Thoracic aorta (tissue), 2 donors: Measurements from ENCODE around the gene RBM6. TPM values are rescaled to one million over a fixed set of nuclear protein-coding genes. Genes with fewer than 3 reads are reported as not detected.
"Not testable (repeated sequence)": the region's sequence is repeated elsewhere in the genome, so short reads cannot be mapped to it uniquely, and the experiment has no call there.

ENCODE experiments used
- ATAC-seq: fragments of 150-250 bp; one replicate; pipeline ENCODE4 v1.8.0; 2017; ENCODE audit warnings: low read depth; ENCODE audit not compliant: insufficient number of reproducible peaks, low FRiP score
- DNase-seq: peaks from one replicate; pipeline ENCODE4 v3.0.0-alpha.2; 2020; ENCODE audit warnings: low spot score
- H3K27ac ChIP-seq, 2 donors: fragments of 200-600 bp; sonication (generic); 1 replicate in 1 of 2; 2 replicates in 1 of 2; pipeline ENCODE4 v1.5.1; 2016; ENCODE audit warnings: mild to moderate bottlenecking in 2 of 2, moderate library complexity in 2 of 2
- H3K27me3 ChIP-seq: fragments of 200-600 bp; sonication (generic); replicated peaks from 2 replicates; pipeline ENCODE4 v1.6.0; 2016; ENCODE audit warnings: mild to moderate bottlenecking; ENCODE audit not compliant: insufficient read depth
- H3K36me3 ChIP-seq: fragments of 200-600 bp; sonication (generic); one replicate; pipeline ENCODE4 v1.5.1; 2016
- H3K4me1 ChIP-seq, 2 donors: fragments of 200-600 bp; sonication (generic); 1 replicate in 1 of 2; 2 replicates in 1 of 2; pipeline versions ENCODE4 v1.5.1 to v1.6.0; 2016; ENCODE audit warnings: low read depth in 2 of 2, mild to moderate bottlenecking in 1 of 2; ENCODE audit not compliant: control insufficient read depth in 1 of 2
- H3K4me3 ChIP-seq: fragments of 200-600 bp; sonication (generic); 2 replicates; pipeline ENCODE4 v1.5.1; 2016; ENCODE audit warnings: mild to moderate bottlenecking
- H3K9me3 ChIP-seq: fragments of 200-600 bp; sonication (generic); 2 replicates; pipeline ENCODE4 v1.5.1; 2016
- CTCF ChIP-seq: fragments of 200-600 bp; sonication (generic); IDR thresholded peaks from one replicate; pipeline ENCODE4 v1.5.1; 2019; ENCODE audit warnings: antibody characterized with exemption
- total RNA-seq, 2 donors: library from RNA; depleted of rRNA; stranded (reverse); fragments of >200 nt; gene quantifications; one replicate each; pipeline versions ENCODE4 v1.1.0 to v1.2.3, GENCODE V29; 2016

Gene RBM6
- total RNA-seq, 2 donors from 2014 or later = 99.6 to 181 TPM

DNA sequence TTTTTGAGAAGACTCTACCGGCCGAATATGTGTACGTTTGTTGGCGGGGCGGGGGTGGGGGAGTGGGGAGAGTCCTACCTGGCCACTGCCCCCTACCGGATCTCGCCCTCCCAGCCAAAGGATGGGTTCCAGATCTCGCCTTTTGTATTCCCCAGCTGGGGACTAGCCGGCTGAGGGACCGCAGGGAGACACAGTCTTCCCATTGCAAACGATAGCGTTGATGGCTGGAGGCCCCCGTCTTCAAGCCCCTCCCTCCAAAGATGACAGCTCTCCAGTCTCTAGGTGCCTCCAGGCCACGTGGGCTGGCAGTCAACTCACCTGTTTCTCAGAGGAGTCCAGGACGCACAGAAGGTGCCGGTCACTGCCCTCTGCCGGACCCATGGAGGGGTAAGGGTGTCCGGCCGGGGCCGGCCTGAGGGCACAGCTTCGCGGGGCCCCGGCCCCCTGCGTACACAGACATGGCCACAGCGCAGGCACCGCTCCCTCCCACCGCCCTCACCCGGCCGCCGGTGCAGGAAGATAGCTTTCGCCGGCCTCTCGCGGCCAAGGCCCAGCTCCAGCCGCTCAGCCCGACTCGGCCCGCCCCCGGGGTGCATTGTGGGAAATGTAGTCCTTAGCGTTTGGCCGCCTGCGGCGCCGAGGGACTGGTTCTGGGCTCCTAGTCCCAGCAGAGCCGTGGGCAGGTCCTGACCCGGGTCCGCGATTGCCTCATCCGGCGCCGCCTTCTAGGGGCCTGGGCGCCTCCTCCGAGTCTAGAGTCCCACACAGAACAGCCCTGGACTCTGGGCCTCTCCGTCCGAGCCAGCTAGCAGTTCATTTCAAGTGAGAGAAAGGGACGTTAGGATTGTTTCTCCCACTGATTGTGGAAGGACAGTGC, 10.4 kb upstream of the RBM6 start, which contains the start of gene MON1A:
Gene MON1A (minus strand): TSS at position 521 of the 877 bp plus-strand sequence. CDS start 16,465 bp downstream, outside the sequence.
- peak within 1 kb of the TSS; percentile 85 to 88 for H3K27ac ChIP-seq
- no peaks in the 10 kb centered on the region for H3K9me3 ChIP-seq
- H3K4me3 ChIP-seq = peak within 1 kb of the TSS; percentile 94
- no peak for TF ChIP-seq CTCF
- DNase-seq = peak; percentile 70
- H3K27me3 ChIP-seq = no peaks in the 10 kb centered on the region
- no peaks in the 10 kb centered on the region for H3K36me3 ChIP-seq
- peaks cover 15 to 20% of the 10 kb centered on the region in 2 donors for H3K4me1 ChIP-seq
- ATAC-seq = peak; percentile 97

- DNase-seq (no peak), ATAC-seq (no peak)
- Histone ChIP-seq H3K4me3 (peak overlapping the region; percentile 94), H3K4me1 (peaks cover 15 to 20% of the 10 kb centered on the region in 2 donors), H3K36me3 (no peaks in the 10 kb centered on the region), H3K27ac (peak overlapping the region; percentile 85 to 88), H3K27me3 (no peaks in the 10 kb centered on the region), H3K9me3 (no peaks in the 10 kb centered on the region)
- TF ChIP-seq CTCF = no peak
Observed at GRCh38 chr3:49930168-49930690, 9.7 kb upstream of the RBM6 start.

DNA sequence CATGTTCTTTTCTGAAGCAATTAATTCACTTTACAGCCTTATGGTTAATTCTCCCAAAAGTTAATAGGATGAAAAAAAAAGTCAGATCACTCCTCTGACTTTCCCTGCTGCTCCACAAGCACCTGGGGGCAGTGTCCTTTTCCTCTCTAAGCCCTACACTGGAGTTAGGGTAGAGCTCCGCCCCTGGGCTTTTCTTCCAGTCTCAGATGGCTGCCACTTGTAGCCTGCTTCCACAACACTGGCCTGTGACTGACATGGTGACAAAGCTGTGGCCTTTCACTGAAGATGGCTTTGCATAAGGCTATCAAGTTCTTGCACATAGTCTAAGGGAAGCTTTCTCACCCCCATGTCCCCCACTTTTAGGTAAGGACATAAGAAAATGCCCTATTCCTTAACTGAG, 9.0 kb upstream of the RBM6 start:
- H3K36me3 ChIP-seq = no peaks in the 10 kb centered on the region
- no peaks in the 10 kb centered on the region for H3K9me3 ChIP-seq
- TF ChIP-seq CTCF = no peak
- no peak overlapping the region for H3K4me3 ChIP-seq
- ATAC-seq (no peak), DNase-seq (no peak)
- H3K4me1 ChIP-seq = peaks cover 15 to 20% of the 10 kb centered on the region in 2 donors
- H3K27ac ChIP-seq = peak overlapping the region; percentile 85 to 88
- H3K27me3 ChIP-seq = no peaks in the 10 kb centered on the region

DNA sequence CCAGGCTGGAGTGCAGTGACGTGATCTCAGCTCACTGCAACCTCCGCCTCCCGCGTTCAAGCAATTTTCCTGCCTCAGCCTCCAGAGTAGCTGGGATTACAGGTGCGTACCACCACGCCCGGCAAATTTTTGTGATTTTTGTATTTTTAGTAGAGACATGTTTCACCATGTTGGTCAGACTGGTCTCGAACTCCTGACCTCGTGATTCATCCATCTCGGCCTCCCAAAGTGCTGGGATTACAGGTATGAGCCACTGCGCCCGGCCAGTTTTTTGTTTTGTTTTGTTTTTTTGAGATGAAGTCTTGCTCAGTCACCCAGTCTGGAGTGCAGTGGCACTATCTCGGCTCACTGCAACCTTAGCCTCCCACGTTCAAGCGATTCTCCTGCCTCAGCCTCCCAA, 7.7 kb upstream of the RBM6 start:
- not testable (repeated sequence) for H3K36me3 ChIP-seq, ATAC-seq, H3K4me3 ChIP-seq, DNase-seq, H3K27ac ChIP-seq, H3K9me3 ChIP-seq, H3K27me3 ChIP-seq
- peaks cover 15 to 20% of the 10 kb centered on the region in 2 donors for H3K4me1 ChIP-seq

- no peak overlapping the region for H3K4me3 ChIP-seq
- no peak for DNase-seq
Observed at GRCh38 chr3:49937090-49937489, 2.9 kb upstream of the RBM6 start.

More at GRCh38 chr3:49937090-49937489, 2.9 kb upstream of the RBM6 start:
- no peaks in the 10 kb centered on the region for H3K27me3 ChIP-seq
- no peak for TF ChIP-seq CTCF
- no peaks in the 10 kb centered on the region for H3K36me3 ChIP-seq
- H3K27ac ChIP-seq = no peak overlapping the region
- H3K4me1 ChIP-seq = peaks cover 7 to 13% of the 10 kb centered on the region in 2 donors
- H3K9me3 ChIP-seq = no peaks in the 10 kb centered on the region
- ATAC-seq = no peak
